Stimulated activated effector memory CD8-positive, alpha-beta T cell treated with anti-CD3 and anti-CD28 coated beads, Interleukin-12 subunit alpha, Interleukin-12 subunit beta, amount 100 ng/mL, for 72 hours (primary cell): ENCODE data around the gene MAB21L3.
A peak's percentile ranks its signal among the peaks of the same experiment; 100 is the strongest.

ENCODE experiments used
- ATAC-seq: fragments of 150-1000 bp; cut with Tn5 transposase; 2 replicates; pipeline ENCODE4 v1.10.0; 2021
- DNase-seq, 2 donors: peaks; one replicate each; pipeline ENCODE4 v3.0.0; 2021 to 2022; ENCODE audit warnings: low spot score in 2 of 2
- H3K27ac Mint-ChIP-seq: one replicate; pipeline ENCODE4 v1.8.0; 2022; ENCODE audit warnings: mild to moderate bottlenecking, mixed read lengths
- H3K36me3 Mint-ChIP-seq: one replicate; pipeline ENCODE4 v1.8.0; 2022; ENCODE audit warnings: mild to moderate bottlenecking, mixed read lengths
- H3K4me1 Mint-ChIP-seq: one replicate; pipeline ENCODE4 v1.8.0; 2022; ENCODE audit warnings: mixed read lengths
- H3K4me3 Mint-ChIP-seq: one replicate; pipeline ENCODE4 v1.8.0; 2022; ENCODE audit warnings: mild to moderate bottlenecking, mixed read lengths
- H3K9me3 Mint-ChIP-seq: one replicate; pipeline ENCODE4 v1.8.0; 2022; ENCODE audit warnings: mixed read lengths

Gene MAB21L3

GRCh38 chr1:116097626-116098025 lies 13.6 kb upstream of the MAB21L3 start:
- peaks cover 4% of the 10 kb centered on the region for H3K9me3 Mint-ChIP-seq
- no peak for DNase-seq
- H3K4me1 Mint-ChIP-seq: no peaks in the 10 kb centered on the region
- H3K4me3 Mint-ChIP-seq: no peak overlapping the region
- H3K36me3 Mint-ChIP-seq: no peaks in the 10 kb centered on the region
- no peak overlapping the region for H3K27ac Mint-ChIP-seq
- no peak for ATAC-seq

GRCh38 chr1:116099379-116099778 lies 11.8 kb upstream of the MAB21L3 start:
- Mint-ChIP-seq H3K4me1 (no peaks in the 10 kb centered on the region), H3K36me3 (no peaks in the 10 kb centered on the region), H3K27ac (no peak overlapping the region), H3K4me3 (no peak overlapping the region), H3K9me3 (peaks cover 4% of the 10 kb centered on the region)
- DNase-seq (no peak), ATAC-seq (no peak)

GRCh38 chr1:116099919-116100318 lies 11.3 kb upstream of the MAB21L3 start:
- Mint-ChIP-seq H3K9me3 (peaks cover 4% of the 10 kb centered on the region), H3K27ac (no peak overlapping the region), H3K36me3 (no peaks in the 10 kb centered on the region), H3K4me3 (no peak overlapping the region), H3K4me1 (no peaks in the 10 kb centered on the region)
- no peak for ATAC-seq
- no peak for DNase-seq

- H3K4me1 Mint-ChIP-seq: no peaks in the 10 kb centered on the region
- H3K9me3 Mint-ChIP-seq: no peaks in the 10 kb centered on the region
- no peaks in the 10 kb centered on the region for H3K36me3 Mint-ChIP-seq
- DNase-seq (no peak), ATAC-seq (peak; percentile 31)
- no peak overlapping the region for H3K4me3 Mint-ChIP-seq
- H3K27ac Mint-ChIP-seq: no peak overlapping the region
Measured at GRCh38 chr1:116104667-116105066, 6.5 kb upstream of the MAB21L3 start.

- H3K4me3 Mint-ChIP-seq: no peak overlapping the region
- no peak for DNase-seq
- H3K36me3 Mint-ChIP-seq: no peaks in the 10 kb centered on the region
- no peak overlapping the region for H3K27ac Mint-ChIP-seq
- H3K9me3 Mint-ChIP-seq: no peaks in the 10 kb centered on the region
- ATAC-seq: no peak
- H3K4me1 Mint-ChIP-seq: no peaks in the 10 kb centered on the region
Measured at GRCh38 chr1:116105996-116106395, 5.2 kb upstream of the MAB21L3 start.

- no peaks in the 10 kb centered on the region for H3K9me3 Mint-ChIP-seq
- no peak for ATAC-seq
Measured at GRCh38 chr1:116106646-116107045, 4.6 kb upstream of the MAB21L3 start.

GRCh38 chr1:116107371-116107770 lies 3.8 kb upstream of the MAB21L3 start:
- Mint-ChIP-seq H3K4me3 (no peak overlapping the region), H3K9me3 (no peaks in the 10 kb centered on the region), H3K27ac (no peak overlapping the region), H3K36me3 (no peaks in the 10 kb centered on the region), H3K4me1 (no peaks in the 10 kb centered on the region)
- ATAC-seq (no peak), DNase-seq (no peak)

More at GRCh38 chr1:116106646-116107045, 4.6 kb upstream of the MAB21L3 start:
- H3K4me1 Mint-ChIP-seq: no peaks in the 10 kb centered on the region
- no peak for DNase-seq
- no peaks in the 10 kb centered on the region for H3K36me3 Mint-ChIP-seq
- H3K4me3 Mint-ChIP-seq: no peak overlapping the region
- H3K27ac Mint-ChIP-seq: no peak overlapping the region

GRCh38 chr1:116111524-116112021 lies 374 bp downstream of the MAB21L3 start:
- DNase-seq: peak in 1 of 2 donors; percentile 3
- Mint-ChIP-seq H3K9me3 (no peaks in the 10 kb centered on the region), H3K4me3 (no peak overlapping the region)

GRCh38 chr1:116112388-116113140 lies 1.4 kb downstream of the MAB21L3 start:
- no peaks in the 10 kb centered on the region for H3K9me3 Mint-ChIP-seq
- DNase-seq: peak in 1 of 2 donors; percentile 10
- no peak for ATAC-seq
- H3K4me3 Mint-ChIP-seq: no peak overlapping the region
- H3K27ac Mint-ChIP-seq: no peak overlapping the region
- no peaks in the 10 kb centered on the region for H3K36me3 Mint-ChIP-seq
- no peaks in the 10 kb centered on the region for H3K4me1 Mint-ChIP-seq

More at GRCh38 chr1:116111524-116112021, 374 bp downstream of the MAB21L3 start:
- Mint-ChIP-seq H3K27ac (no peak overlapping the region), H3K4me1 (no peaks in the 10 kb centered on the region), H3K36me3 (no peaks in the 10 kb centered on the region)
- no peak for ATAC-seq

GRCh38 chr1:116113615-116114014 lies 2.4 kb downstream of the MAB21L3 start:
- no peak overlapping the region for H3K27ac Mint-ChIP-seq
- ATAC-seq (no peak), DNase-seq (no peak)

GRCh38 chr1:116115476-116116439 lies 4.6 kb downstream of the MAB21L3 start:
- Mint-ChIP-seq H3K27ac (no peak overlapping the region), H3K4me1 (no peaks in the 10 kb centered on the region), H3K4me3 (no peak overlapping the region), H3K36me3 (no peaks in the 10 kb centered on the region), H3K9me3 (no peaks in the 10 kb centered on the region)
- ATAC-seq (no peak), DNase-seq (no peak)

More at GRCh38 chr1:116113615-116114014, 2.4 kb downstream of the MAB21L3 start:
- H3K4me1 Mint-ChIP-seq: no peaks in the 10 kb centered on the region
- no peaks in the 10 kb centered on the region for H3K36me3 Mint-ChIP-seq
- no peaks in the 10 kb centered on the region for H3K9me3 Mint-ChIP-seq
- no peak overlapping the region for H3K4me3 Mint-ChIP-seq

GRCh38 chr1:116118471-116118870 lies 7.3 kb downstream of the MAB21L3 start:
- H3K9me3 Mint-ChIP-seq: no peaks in the 10 kb centered on the region
- no peaks in the 10 kb centered on the region for H3K4me1 Mint-ChIP-seq
- no peak overlapping the region for H3K4me3 Mint-ChIP-seq
- no peak overlapping the region for H3K27ac Mint-ChIP-seq
- no peaks in the 10 kb centered on the region for H3K36me3 Mint-ChIP-seq
- peak in 1 of 2 donors; percentile 20 for DNase-seq
- ATAC-seq: no peak

GRCh38 chr1:116119876-116120275 lies 8.7 kb downstream of the MAB21L3 start:
- no peak overlapping the region for H3K4me3 Mint-ChIP-seq
- H3K27ac Mint-ChIP-seq: no peak overlapping the region
- H3K9me3 Mint-ChIP-seq: no peaks in the 10 kb centered on the region
- no peaks in the 10 kb centered on the region for H3K4me1 Mint-ChIP-seq
- H3K36me3 Mint-ChIP-seq: no peaks in the 10 kb centered on the region
- ATAC-seq: no peak
- DNase-seq: peak in 1 of 2 donors; percentile 38

GRCh38 chr1:116122955-116123757 lies 12.0 kb downstream of the MAB21L3 start:
- ATAC-seq (no peak), DNase-seq (peak in 1 of 2 donors; percentile 28)
- H3K4me1 Mint-ChIP-seq: peaks cover 17% of the 10 kb centered on the region
- H3K27ac Mint-ChIP-seq: no peak overlapping the region
- no peaks in the 10 kb centered on the region for H3K9me3 Mint-ChIP-seq
- no peaks in the 10 kb centered on the region for H3K36me3 Mint-ChIP-seq
- no peak overlapping the region for H3K4me3 Mint-ChIP-seq
